SU-DHL-6 (cell line): ENCODE data around the gene PLEKHB2.
"Not testable (repeated sequence)": the region's sequence is repeated elsewhere in the genome, so short reads cannot be mapped to it uniquely, and the experiment has no call there.

Experiments
- EZH2phosphoT487 ChIP-seq: fragments of 200-600 bp; sonication (generic), shearing (Covaris generic); conservative IDR thresholded peaks from 2 replicates; pipeline ENCODE4 v1.6.1; 2018; ENCODE audit warnings: mild to moderate bottlenecking, antibody characterized with exemption, low read length, moderate library complexity, mixed read lengths
- TF ChIP-seq, protein P1 (sequence below): fragments of 200-600 bp; sonication (generic); IDR thresholded peaks from one replicate; pipeline ENCODE4 v1.5.1; 2017; ENCODE audit warnings: antibody characterized with exemption, mild to moderate bottlenecking, low read length, moderate library complexity; ENCODE audit not compliant: insufficient read depth, poor library complexity, severe bottlenecking

DNA sequence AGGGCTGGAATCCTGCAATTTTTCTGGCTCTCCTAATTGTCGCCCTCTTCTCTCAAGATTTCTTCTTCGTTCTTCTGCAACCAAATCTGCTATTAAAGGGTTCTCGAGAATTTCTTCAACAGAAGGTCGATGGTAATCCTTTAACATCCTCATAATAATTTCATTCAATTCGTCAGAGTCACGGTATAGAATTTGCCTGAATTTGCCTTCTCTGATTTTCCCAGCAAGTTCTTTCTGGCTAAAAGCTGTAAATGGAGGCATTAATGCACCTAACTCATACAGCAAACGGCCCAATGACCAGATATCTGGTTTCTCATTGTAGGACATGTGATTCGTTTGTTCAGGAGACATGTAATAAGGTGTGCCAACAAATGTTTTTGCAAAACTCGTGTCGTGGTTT lies 72.9 kb downstream of the PLEKHB2 start:
- TF ChIP-seq, protein P1, sequence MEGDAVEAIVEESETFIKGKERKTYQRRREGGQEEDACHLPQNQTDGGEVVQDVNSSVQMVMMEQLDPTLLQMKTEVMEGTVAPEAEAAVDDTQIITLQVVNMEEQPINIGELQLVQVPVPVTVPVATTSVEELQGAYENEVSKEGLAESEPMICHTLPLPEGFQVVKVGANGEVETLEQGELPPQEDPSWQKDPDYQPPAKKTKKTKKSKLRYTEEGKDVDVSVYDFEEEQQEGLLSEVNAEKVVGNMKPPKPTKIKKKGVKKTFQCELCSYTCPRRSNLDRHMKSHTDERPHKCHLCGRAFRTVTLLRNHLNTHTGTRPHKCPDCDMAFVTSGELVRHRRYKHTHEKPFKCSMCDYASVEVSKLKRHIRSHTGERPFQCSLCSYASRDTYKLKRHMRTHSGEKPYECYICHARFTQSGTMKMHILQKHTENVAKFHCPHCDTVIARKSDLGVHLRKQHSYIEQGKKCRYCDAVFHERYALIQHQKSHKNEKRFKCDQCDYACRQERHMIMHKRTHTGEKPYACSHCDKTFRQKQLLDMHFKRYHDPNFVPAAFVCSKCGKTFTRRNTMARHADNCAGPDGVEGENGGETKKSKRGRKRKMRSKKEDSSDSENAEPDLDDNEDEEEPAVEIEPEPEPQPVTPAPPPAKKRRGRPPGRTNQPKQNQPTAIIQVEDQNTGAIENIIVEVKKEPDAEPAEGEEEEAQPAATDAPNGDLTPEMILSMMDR, result not testable (repeated sequence)
- TF ChIP-seq EZH2phosphoT487, result not testable (repeated sequence)
